Measurements from ENCODE around the gene TENM3. TPM values are rescaled to one million over a fixed set of nuclear protein-coding genes. Genes with fewer than 3 reads are reported as not detected.

TENM3 gene
- total RNA-seq, 2 experiments from 2014 or later: not detected

GRCh38 chr4:182294451-182294850 lies 51.2 kb downstream of the TENM3 start:
- no peak for TF ChIP-seq CTCF (IDR thresholded peaks at IDR 0.05)
- Mint-ChIP-seq H3K9me3 (peaks cover 4% of the 10 kb centered on the region), H3K4me3 (no peak overlapping the region), H3K36me3 (ENCODE audit: low read depth) (no peaks in the 10 kb centered on the region), H3K27me3 (no peaks in the 10 kb centered on the region), H3K4me1 (ENCODE audit: low read depth) (no peaks in the 10 kb centered on the region), H3K27ac (no peak overlapping the region)
- H3K4me3 ChIP-seq (ENCODE audit: low read length): no peak overlapping the region
- no peaks in the 10 kb centered on the region for H3K27me3 ChIP-seq (ENCODE audit: control insufficient read depth in 1 of 2, insufficient read depth in 2 of 2, low read length in 2 of 2)
- no peak for ATAC-seq (ENCODE audit: poor library complexity)
- CTCF ChIA-PET: no interaction called here
- H3K4me1 ChIP-seq (ENCODE audit: insufficient read depth, low read length): no peaks in the 10 kb centered on the region
- POLR2A ChIA-PET: no interaction called here
- H3K27ac ChIP-seq (ENCODE audit: low read depth in 1 of 2, low read length in 2 of 2): no peak overlapping the region
- DNase-seq: no peak
- intact Hi-C loops (cut with DNase I, micrococcal nuclease): no loop called here
- H3K36me3 ChIP-seq (ENCODE audit: insufficient read depth, low read length): no peaks in the 10 kb centered on the region
- peaks cover 0 to 21% of the 10 kb centered on the region in 2 experiments for H3K9me3 ChIP-seq (ENCODE audit: control insufficient read depth in 1 of 2, insufficient read depth in 1 of 2, low read length in 2 of 2)

- Mint-ChIP-seq H3K27ac (no peak overlapping the region), H3K4me1 (ENCODE audit: low read depth) (no peaks in the 10 kb centered on the region), H3K4me3 (no peak overlapping the region), H3K9me3 (peaks cover 2% of the 10 kb centered on the region), H3K36me3 (ENCODE audit: low read depth) (no peaks in the 10 kb centered on the region), H3K27me3 (no peaks in the 10 kb centered on the region)
- no peak for DNase-seq
- no peak overlapping the region for H3K27ac ChIP-seq (ENCODE audit: low read depth in 1 of 2, low read length in 2 of 2)
- no peaks in the 10 kb centered on the region for H3K4me1 ChIP-seq (ENCODE audit: insufficient read depth, low read length)
- no peaks in the 10 kb centered on the region for H3K9me3 ChIP-seq (ENCODE audit: control insufficient read depth in 1 of 2, insufficient read depth in 1 of 2, low read length in 2 of 2)
- H3K27me3 ChIP-seq (ENCODE audit: control insufficient read depth in 1 of 2, insufficient read depth in 2 of 2, low read length in 2 of 2): no peaks in the 10 kb centered on the region
- ChIA-PET POLR2A (no interaction called here), CTCF (no interaction called here)
- TF ChIP-seq CTCF (IDR thresholded peaks at IDR 0.05): no peak
- intact Hi-C loops (cut with DNase I, micrococcal nuclease): no loop called here
- ATAC-seq (ENCODE audit: poor library complexity): no peak
- H3K36me3 ChIP-seq (ENCODE audit: insufficient read depth, low read length): no peaks in the 10 kb centered on the region
- H3K4me3 ChIP-seq (ENCODE audit: low read length): no peak overlapping the region
These were observed 54.5 kb downstream of the TENM3 start for GRCh38 chr4:182297659-182298058.

- no peaks in the 10 kb centered on the region for H3K4me1 ChIP-seq (ENCODE audit: insufficient read depth, low read length)
- intact Hi-C loops (cut with DNase I, micrococcal nuclease): no loop called here
- H3K9me3 Mint-ChIP-seq: peaks cover 2% of the 10 kb centered on the region
- ATAC-seq (ENCODE audit: poor library complexity): no peak
- H3K27me3 ChIP-seq (ENCODE audit: control insufficient read depth in 1 of 2, insufficient read depth in 2 of 2, low read length in 2 of 2): no peaks in the 10 kb centered on the region
- ChIA-PET POLR2A (no interaction called here), CTCF (no interaction called here)
- H3K27ac ChIP-seq (ENCODE audit: low read depth in 1 of 2, low read length in 2 of 2): no peak overlapping the region
- no peak for TF ChIP-seq CTCF (IDR thresholded peaks at IDR 0.05)
- no peak for DNase-seq
- H3K4me3 Mint-ChIP-seq: no peak overlapping the region
- H3K4me1 Mint-ChIP-seq (ENCODE audit: low read depth): no peaks in the 10 kb centered on the region
- no peaks in the 10 kb centered on the region for H3K9me3 ChIP-seq (ENCODE audit: control insufficient read depth in 1 of 2, insufficient read depth in 1 of 2, low read length in 2 of 2)
- no peak overlapping the region for H3K4me3 ChIP-seq (ENCODE audit: low read length)
- H3K27me3 Mint-ChIP-seq: no peaks in the 10 kb centered on the region
- no peaks in the 10 kb centered on the region for H3K36me3 ChIP-seq (ENCODE audit: insufficient read depth, low read length)
- no peaks in the 10 kb centered on the region for H3K36me3 Mint-ChIP-seq (ENCODE audit: low read depth)
- H3K27ac Mint-ChIP-seq: no peak overlapping the region
These were observed 58.5 kb downstream of the TENM3 start for GRCh38 chr4:182301736-182302135.
